ENCODE data around the gene MT1F. TPM values are rescaled to one million over a fixed set of nuclear protein-coding genes. Genes with fewer than 3 reads are reported as not detected.
A peak's percentile ranks its signal among the peaks of the same experiment; 100 is the strongest.
"Not testable (repeated sequence)": the region's sequence is repeated elsewhere in the genome, so short reads cannot be mapped to it uniquely, and the experiment has no call there.

Gene MT1F
- total RNA-seq, 1 donor from 2014 or later, result 8.2 TPM

GRCh38 chr16:56672761-56673536 is 15.2 kb downstream of the MT1F start:
- no peak for DNase-seq

GRCh38 chr16:56673921-56674320 is 16.2 kb downstream of the MT1F start:
- DNase-seq, result peak; percentile 50

- not testable (repeated sequence) for DNase-seq
Measured at GRCh38 chr16:56674570-56674969, 16.8 kb downstream of the MT1F start.

- DNase-seq, result no peak
Measured at GRCh38 chr16:56675685-56676210, 18.0 kb downstream of the MT1F start.

GRCh38 chr16:56677474-56677873 is 19.7 kb downstream of the MT1F start:
- no peak for DNase-seq

- DNase-seq, result no peak
Measured at GRCh38 chr16:56679078-56679730, 21.4 kb downstream of the MT1F start.

- no peak for DNase-seq
Measured at GRCh38 chr16:56679818-56680217, 22.1 kb downstream of the MT1F start.

GRCh38 chr16:56681939-56682702 is 24.4 kb downstream of the MT1F start, which contains the start of gene MT1X:
TSS of gene MT1X (plus strand) at chr16:56682470. CDS start at chr16:56682541, 71 bp downstream.
- DNase-seq, result peak; percentile 92

GRCh38 chr16:56682703-56683397 is 25.1 kb downstream of the MT1F start:
- no peak for DNase-seq

- peak; percentile 64 for DNase-seq
Measured at GRCh38 chr16:56683424-56684172, 25.8 kb downstream of the MT1F start.

GRCh38 chr16:56684256-56684925 is 26.6 kb downstream of the MT1F start:
- no peak for DNase-seq

- DNase-seq, result no peak
Measured at GRCh38 chr16:56684926-56685590, 27.3 kb downstream of the MT1F start.

- DNase-seq, result no peak
Measured at GRCh38 chr16:56686758-56687157, 29.0 kb downstream of the MT1F start.

GRCh38 chr16:56688762-56689161 is 31.0 kb downstream of the MT1F start:
- no peak for DNase-seq

- no peak for DNase-seq
Measured at GRCh38 chr16:56689171-56689570, 31.4 kb downstream of the MT1F start.

GRCh38 chr16:56690420-56691122 is 32.8 kb downstream of the MT1F start:
- DNase-seq, result no peak

- peak; percentile 31 for DNase-seq
Measured at GRCh38 chr16:56691885-56692284, 34.1 kb downstream of the MT1F start.

- DNase-seq, result no peak
Measured at GRCh38 chr16:56695246-56695645, 37.5 kb downstream of the MT1F start.

- no peak for DNase-seq
Measured at GRCh38 chr16:56697456-56698155, 39.8 kb downstream of the MT1F start.
